SU-DHL-6 (cell line): Measurements from ENCODE around the gene RAB40B.

Experiments used
- EZH2phosphoT487 ChIP-seq: fragments of 200-600 bp; sonication (generic), shearing (Covaris generic); conservative IDR thresholded peaks from 2 replicates; pipeline ENCODE4 v1.6.1; 2018; ENCODE audit warnings: mild to moderate bottlenecking, antibody characterized with exemption, low read length, moderate library complexity, mixed read lengths
- TF ChIP-seq, protein P1 (sequence below): fragments of 200-600 bp; sonication (generic); IDR thresholded peaks from one replicate; pipeline ENCODE4 v1.5.1; 2017; ENCODE audit warnings: antibody characterized with exemption, mild to moderate bottlenecking, low read length, moderate library complexity; ENCODE audit not compliant: insufficient read depth, poor library complexity, severe bottlenecking

DNA sequence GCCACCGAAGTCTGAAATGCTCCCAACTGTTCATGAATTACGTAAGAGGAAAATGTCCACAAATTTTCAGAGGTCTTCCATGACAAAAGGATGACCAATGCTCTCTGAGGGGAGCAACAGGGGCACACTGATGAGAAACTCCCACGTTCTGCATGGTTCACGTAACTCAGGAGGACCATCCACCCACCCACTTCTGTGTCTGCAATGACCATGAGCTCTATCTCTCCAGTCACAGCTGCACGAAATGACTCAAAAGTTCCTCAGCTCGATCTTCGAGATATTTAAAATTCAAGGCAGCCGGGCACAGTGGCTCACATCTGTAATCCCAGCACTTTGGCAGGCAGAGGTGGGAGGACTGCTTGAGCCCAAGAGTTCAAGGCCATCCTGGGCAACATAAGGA, 66.0 kb downstream of the RAB40B start:
- TF ChIP-seq, protein P1, sequence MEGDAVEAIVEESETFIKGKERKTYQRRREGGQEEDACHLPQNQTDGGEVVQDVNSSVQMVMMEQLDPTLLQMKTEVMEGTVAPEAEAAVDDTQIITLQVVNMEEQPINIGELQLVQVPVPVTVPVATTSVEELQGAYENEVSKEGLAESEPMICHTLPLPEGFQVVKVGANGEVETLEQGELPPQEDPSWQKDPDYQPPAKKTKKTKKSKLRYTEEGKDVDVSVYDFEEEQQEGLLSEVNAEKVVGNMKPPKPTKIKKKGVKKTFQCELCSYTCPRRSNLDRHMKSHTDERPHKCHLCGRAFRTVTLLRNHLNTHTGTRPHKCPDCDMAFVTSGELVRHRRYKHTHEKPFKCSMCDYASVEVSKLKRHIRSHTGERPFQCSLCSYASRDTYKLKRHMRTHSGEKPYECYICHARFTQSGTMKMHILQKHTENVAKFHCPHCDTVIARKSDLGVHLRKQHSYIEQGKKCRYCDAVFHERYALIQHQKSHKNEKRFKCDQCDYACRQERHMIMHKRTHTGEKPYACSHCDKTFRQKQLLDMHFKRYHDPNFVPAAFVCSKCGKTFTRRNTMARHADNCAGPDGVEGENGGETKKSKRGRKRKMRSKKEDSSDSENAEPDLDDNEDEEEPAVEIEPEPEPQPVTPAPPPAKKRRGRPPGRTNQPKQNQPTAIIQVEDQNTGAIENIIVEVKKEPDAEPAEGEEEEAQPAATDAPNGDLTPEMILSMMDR = no peak
- no peak for TF ChIP-seq EZH2phosphoT487
